ENCODE measurements around the gene PRKG1.

GRCh38 chr10:51141010-51141409 is 66.7 kb downstream of the PRKG1 start:
- TF ChIP-seq, protein P1, sequence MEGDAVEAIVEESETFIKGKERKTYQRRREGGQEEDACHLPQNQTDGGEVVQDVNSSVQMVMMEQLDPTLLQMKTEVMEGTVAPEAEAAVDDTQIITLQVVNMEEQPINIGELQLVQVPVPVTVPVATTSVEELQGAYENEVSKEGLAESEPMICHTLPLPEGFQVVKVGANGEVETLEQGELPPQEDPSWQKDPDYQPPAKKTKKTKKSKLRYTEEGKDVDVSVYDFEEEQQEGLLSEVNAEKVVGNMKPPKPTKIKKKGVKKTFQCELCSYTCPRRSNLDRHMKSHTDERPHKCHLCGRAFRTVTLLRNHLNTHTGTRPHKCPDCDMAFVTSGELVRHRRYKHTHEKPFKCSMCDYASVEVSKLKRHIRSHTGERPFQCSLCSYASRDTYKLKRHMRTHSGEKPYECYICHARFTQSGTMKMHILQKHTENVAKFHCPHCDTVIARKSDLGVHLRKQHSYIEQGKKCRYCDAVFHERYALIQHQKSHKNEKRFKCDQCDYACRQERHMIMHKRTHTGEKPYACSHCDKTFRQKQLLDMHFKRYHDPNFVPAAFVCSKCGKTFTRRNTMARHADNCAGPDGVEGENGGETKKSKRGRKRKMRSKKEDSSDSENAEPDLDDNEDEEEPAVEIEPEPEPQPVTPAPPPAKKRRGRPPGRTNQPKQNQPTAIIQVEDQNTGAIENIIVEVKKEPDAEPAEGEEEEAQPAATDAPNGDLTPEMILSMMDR (IDR thresholded peaks at IDR 0.05), result no peak
- no peak for TF ChIP-seq POLR2A (IDR thresholded peaks at IDR 0.05)
